SK-N-SH treated with all-trans-retinoic acid at 6 μM for 48 hours (cell line): ENCODE data around the gene TIAM1.

Experiments used
- ATAC-seq: fragments of 200-7000 bp; cut with Tn5 transposase; 3 replicates; pipeline ENCODE4 v1.9.1; 2020; ENCODE audit warnings: mild to moderate bottlenecking, moderate library complexity
- ARNTL ChIP-seq: fragments of 450-650 bp; formaldehyde crosslinking; IDR thresholded peaks from 2 replicates; pipeline ENCODE4 v1.5.0; 2020; ENCODE audit warnings: low read depth, mild to moderate bottlenecking, moderate library complexity, borderline replicate concordance
- BACH2 ChIP-seq: fragments of 250-450 bp; sonication (Bioruptor Pico); IDR thresholded peaks from 2 replicates; pipeline ENCODE4 v1.9.0; 2021; ENCODE audit warnings: mild to moderate bottlenecking, borderline replicate concordance
- CSDC2 ChIP-seq: fragments of 250-450 bp; sonication (Bioruptor Pico); IDR thresholded peaks from 2 replicates; pipeline ENCODE4 v1.5.0; 2020; ENCODE audit warnings: mild to moderate bottlenecking, moderate library complexity
- ESRRG ChIP-seq: fragments of 250-450 bp; sonication (Bioruptor Pico); IDR thresholded peaks from 2 replicates; pipeline ENCODE4 v1.6.1; 2021; ENCODE audit warnings: mild to moderate bottlenecking
- ISL1 ChIP-seq: fragments of 250-450 bp; sonication (Bioruptor Pico); IDR thresholded peaks from 2 replicates; pipeline ENCODE4 v2.1.2; 2022; ENCODE audit warnings: mild to moderate bottlenecking, moderate library complexity
- OSR1 ChIP-seq: fragments of 250-450 bp; sonication (Bioruptor Pico); IDR thresholded peaks from 2 replicates; pipeline ENCODE4 v1.8.0; 2022; ENCODE audit warnings: moderate library complexity, mild to moderate bottlenecking, inconsistent platforms
- SNAI2 ChIP-seq: fragments of 250-450 bp; sonication (Bioruptor Pico); IDR thresholded peaks from 2 replicates; pipeline ENCODE4 v1.5.0; 2020; ENCODE audit warnings: mild to moderate bottlenecking, moderate library complexity
- TOX ChIP-seq: fragments of 250-450 bp; sonication (Bioruptor Pico); IDR thresholded peaks from 2 replicates; pipeline ENCODE4 v1.8.0; 2021; ENCODE audit warnings: mild to moderate bottlenecking, moderate library complexity, borderline replicate concordance
- ZC3H10 ChIP-seq: fragments of 250-450 bp; sonication (Bioruptor Pico); IDR thresholded peaks from 2 replicates; pipeline ENCODE4 v1.5.1; 2021; ENCODE audit warnings: mild to moderate bottlenecking, moderate library complexity
- ZFP3 ChIP-seq: fragments of 250-450 bp; sonication (Bioruptor Pico); IDR thresholded peaks from 2 replicates; pipeline ENCODE4 v1.5.0; 2020; ENCODE audit warnings: mild to moderate bottlenecking, moderate library complexity
- ZNF565 ChIP-seq: fragments of 450-650 bp; formaldehyde crosslinking; conservative IDR thresholded peaks from 2 replicates; pipeline ENCODE4 v1.5.0; 2020; ENCODE audit warnings: low read depth, mild to moderate bottlenecking, moderate library complexity
- ZNF70 ChIP-seq: fragments of 450-650 bp; formaldehyde crosslinking; IDR thresholded peaks from 2 replicates; pipeline ENCODE4 v1.5.0; 2020; ENCODE audit warnings: mild to moderate bottlenecking, moderate library complexity
- ZNF8 ChIP-seq: fragments of 450-650 bp; formaldehyde crosslinking; IDR thresholded peaks from 2 replicates; pipeline ENCODE4 v1.5.0; 2020; ENCODE audit warnings: mild to moderate bottlenecking, moderate library complexity
- TF ChIP-seq, protein P1 (sequence below): fragments of 250-450 bp; sonication (Bioruptor Pico); IDR thresholded peaks from 2 replicates; pipeline ENCODE4 v1.5.0; 2020; ENCODE audit warnings: mild to moderate bottlenecking, moderate library complexity
- TF ChIP-seq, protein P2 (sequence below): fragments of 250-450 bp; sonication (Bioruptor Pico); IDR thresholded peaks from 2 replicates; pipeline ENCODE4 v1.5.1; 2020; ENCODE audit warnings: low read depth, mild to moderate bottlenecking, moderate library complexity
- TF ChIP-seq, protein P3 (sequence below): fragments of 250-450 bp; sonication (Bioruptor Pico); IDR thresholded peaks from 2 replicates; pipeline ENCODE4 v1.8.0; 2021; ENCODE audit warnings: low read depth, mild to moderate bottlenecking, moderate library complexity, borderline replicate concordance
- TF ChIP-seq, protein P4 (sequence below): fragments of 250-450 bp; sonication (Bioruptor Pico); IDR thresholded peaks from 2 replicates; pipeline ENCODE4 v1.5.1; 2021; ENCODE audit warnings: mild to moderate bottlenecking, moderate library complexity
- TF ChIP-seq, protein P5 (sequence below): fragments of 250-450 bp; sonication (Bioruptor Pico); IDR thresholded peaks from 2 replicates; pipeline ENCODE4 v1.8.0; 2020; ENCODE audit warnings: mild to moderate bottlenecking, moderate library complexity, borderline replicate concordance

The TIAM1 gene

DNA sequence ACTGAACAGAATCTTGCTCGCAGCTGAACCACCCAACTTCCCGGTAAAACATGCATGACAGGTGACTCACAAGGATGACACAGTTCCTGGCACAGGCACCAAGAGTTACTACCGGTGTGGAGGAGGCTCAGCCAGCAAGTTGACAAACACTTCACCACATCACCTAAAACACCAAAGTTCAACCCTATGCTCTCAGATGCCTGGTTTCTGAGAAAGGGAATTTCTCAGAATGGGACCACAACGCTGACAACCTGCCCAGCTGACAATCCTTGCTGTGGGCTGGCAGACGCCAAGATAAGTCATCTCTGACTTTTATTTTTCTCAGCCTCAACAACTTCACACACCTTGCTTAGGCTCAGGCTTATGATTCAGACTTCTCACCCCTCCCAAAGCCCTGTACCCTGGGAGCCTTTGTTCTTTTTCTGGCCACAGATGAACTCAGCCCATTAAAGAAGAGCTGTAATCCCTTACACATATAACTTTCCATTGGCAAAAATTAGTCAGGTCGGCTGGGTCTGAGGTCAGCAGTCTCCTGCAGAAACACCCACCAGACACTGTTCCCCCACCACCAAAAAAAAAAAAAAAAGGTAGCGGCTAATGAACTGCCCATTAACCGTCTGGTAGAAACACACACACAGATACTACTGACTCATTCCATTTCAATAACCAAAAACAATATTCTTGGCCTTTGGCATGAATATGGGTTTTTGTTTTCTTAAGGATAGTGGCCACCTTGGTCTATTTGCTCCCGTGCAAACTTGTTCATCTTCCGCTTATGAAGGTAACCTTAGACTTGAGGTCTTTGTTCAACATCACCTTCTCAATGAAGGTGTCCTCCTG is 10.8 kb upstream of the TIAM1 start:
- TF ChIP-seq ARNTL (CRISPR knock-in tag), result no peak
- TF ChIP-seq TOX (CRISPR knock-in tag), result no peak
- TF ChIP-seq, protein P1, sequence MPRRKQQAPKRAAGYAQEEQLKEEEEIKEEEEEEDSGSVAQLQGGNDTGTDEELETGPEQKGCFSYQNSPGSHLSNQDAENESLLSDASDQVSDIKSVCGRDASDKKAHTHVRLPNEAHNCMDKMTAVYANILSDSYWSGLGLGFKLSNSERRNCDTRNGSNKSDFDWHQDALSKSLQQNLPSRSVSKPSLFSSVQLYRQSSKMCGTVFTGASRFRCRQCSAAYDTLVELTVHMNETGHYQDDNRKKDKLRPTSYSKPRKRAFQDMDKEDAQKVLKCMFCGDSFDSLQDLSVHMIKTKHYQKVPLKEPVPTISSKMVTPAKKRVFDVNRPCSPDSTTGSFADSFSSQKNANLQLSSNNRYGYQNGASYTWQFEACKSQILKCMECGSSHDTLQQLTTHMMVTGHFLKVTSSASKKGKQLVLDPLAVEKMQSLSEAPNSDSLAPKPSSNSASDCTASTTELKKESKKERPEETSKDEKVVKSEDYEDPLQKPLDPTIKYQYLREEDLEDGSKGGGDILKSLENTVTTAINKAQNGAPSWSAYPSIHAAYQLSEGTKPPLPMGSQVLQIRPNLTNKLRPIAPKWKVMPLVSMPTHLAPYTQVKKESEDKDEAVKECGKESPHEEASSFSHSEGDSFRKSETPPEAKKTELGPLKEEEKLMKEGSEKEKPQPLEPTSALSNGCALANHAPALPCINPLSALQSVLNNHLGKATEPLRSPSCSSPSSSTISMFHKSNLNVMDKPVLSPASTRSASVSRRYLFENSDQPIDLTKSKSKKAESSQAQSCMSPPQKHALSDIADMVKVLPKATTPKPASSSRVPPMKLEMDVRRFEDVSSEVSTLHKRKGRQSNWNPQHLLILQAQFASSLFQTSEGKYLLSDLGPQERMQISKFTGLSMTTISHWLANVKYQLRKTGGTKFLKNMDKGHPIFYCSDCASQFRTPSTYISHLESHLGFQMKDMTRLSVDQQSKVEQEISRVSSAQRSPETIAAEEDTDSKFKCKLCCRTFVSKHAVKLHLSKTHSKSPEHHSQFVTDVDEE, result no peak
- TF ChIP-seq CSDC2 (CRISPR knock-in tag), result no peak
- no peak for TF ChIP-seq BACH2 (CRISPR knock-in tag)
- no peak for TF ChIP-seq ESRRG

DNA sequence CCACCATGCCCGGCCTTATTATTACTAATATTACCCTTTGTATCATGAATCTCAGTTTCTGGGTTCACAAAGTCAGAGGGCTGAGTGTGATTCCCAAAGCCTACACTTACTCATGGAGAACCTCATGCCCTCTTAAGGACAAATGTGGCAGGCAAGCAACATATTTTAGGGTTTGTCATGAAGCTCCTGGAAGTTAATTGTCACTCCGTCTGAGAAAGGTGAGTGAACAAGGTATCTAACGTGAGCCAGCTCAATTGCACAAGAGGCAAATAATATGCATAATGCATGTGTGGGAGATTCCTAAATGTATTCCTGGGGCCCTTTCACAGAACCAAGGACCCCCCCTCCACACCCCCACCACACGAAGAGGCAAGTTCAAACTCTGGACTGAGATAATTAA is 10.1 kb upstream of the TIAM1 start:
- TF ChIP-seq, protein P2, sequence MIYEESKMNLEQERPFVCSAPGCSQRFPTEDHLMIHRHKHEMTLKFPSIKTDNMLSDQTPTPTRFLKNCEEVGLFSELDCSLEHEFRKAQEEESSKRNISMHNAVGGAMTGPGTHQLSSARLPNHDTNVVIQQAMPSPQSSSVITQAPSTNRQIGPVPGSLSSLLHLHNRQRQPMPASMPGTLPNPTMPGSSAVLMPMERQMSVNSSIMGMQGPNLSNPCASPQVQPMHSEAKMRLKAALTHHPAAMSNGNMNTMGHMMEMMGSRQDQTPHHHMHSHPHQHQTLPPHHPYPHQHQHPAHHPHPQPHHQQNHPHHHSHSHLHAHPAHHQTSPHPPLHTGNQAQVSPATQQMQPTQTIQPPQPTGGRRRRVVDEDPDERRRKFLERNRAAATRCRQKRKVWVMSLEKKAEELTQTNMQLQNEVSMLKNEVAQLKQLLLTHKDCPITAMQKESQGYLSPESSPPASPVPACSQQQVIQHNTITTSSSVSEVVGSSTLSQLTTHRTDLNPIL (CRISPR knock-in tag), result no peak
- TF ChIP-seq ZC3H10 (no peak), TOX (CRISPR knock-in tag) (no peak)
- ATAC-seq, result no peak

More for the DNA sequence above, 10.8 kb upstream of the TIAM1 start:
- ATAC-seq, result peak; percentile 76

DNA sequence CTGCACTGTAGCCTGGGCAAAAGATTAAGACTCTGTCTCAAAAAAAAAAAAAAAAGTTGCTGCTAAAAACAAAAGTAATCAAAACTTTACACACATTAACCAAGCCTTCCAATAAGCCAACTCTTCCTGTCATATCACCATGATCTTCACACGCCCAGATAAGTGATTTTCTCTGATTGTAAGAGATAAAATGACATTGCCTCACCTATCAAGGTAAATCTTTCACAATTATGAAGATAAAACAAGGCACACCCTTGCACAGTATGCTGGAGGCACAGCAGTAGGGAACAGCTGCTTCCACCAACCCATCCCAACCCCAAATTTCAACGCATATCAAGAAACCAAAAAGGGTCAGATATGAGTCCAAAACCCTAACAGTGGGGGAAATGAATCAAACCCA is 8.8 kb upstream of the TIAM1 start:
- TF ChIP-seq ZFP3 (CRISPR knock-in tag) (no peak), SNAI2 (no peak), ZNF8 (no peak), ZNF70 (CRISPR knock-in tag) (no peak), ZC3H10 (no peak), ESRRG (no peak), TOX (CRISPR knock-in tag) (no peak), CSDC2 (CRISPR knock-in tag) (no peak), ISL1 (CRISPR knock-in tag) (no peak), ZNF565 (CRISPR knock-in tag) (no peak), OSR1 (CRISPR knock-in tag) (no peak)
- TF ChIP-seq, protein P3, sequence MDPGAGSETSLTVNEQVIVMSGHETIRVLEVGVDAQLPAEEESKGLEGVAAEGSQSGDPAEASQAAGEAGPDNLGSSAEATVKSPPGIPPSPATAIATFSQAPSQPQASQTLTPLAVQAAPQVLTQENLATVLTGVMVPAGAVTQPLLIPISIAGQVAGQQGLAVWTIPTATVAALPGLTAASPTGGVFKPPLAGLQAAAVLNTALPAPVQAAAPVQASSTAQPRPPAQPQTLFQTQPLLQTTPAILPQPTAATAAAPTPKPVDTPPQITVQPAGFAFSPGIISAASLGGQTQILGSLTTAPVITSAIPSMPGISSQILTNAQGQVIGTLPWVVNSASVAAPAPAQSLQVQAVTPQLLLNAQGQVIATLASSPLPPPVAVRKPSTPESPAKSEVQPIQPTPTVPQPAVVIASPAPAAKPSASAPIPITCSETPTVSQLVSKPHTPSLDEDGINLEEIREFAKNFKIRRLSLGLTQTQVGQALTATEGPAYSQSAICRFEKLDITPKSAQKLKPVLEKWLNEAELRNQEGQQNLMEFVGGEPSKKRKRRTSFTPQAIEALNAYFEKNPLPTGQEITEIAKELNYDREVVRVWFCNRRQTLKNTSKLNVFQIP (CRISPR knock-in tag), result no peak
- TF ChIP-seq, protein P4, sequence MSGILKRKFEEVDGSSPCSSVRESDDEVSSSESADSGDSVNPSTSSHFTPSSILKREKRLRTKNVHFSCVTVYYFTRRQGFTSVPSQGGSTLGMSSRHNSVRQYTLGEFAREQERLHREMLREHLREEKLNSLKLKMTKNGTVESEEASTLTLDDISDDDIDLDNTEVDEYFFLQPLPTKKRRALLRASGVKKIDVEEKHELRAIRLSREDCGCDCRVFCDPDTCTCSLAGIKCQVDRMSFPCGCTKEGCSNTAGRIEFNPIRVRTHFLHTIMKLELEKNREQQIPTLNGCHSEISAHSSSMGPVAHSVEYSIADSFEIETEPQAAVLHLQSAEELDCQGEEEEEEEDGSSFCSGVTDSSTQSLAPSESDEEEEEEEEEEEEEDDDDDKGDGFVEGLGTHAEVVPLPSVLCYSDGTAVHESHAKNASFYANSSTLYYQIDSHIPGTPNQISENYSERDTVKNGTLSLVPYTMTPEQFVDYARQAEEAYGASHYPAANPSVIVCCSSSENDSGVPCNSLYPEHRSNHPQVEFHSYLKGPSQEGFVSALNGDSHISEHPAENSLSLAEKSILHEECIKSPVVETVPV, result no peak
- TF ChIP-seq, protein P2 (CRISPR knock-in tag), result no peak
- TF ChIP-seq, protein P5, sequence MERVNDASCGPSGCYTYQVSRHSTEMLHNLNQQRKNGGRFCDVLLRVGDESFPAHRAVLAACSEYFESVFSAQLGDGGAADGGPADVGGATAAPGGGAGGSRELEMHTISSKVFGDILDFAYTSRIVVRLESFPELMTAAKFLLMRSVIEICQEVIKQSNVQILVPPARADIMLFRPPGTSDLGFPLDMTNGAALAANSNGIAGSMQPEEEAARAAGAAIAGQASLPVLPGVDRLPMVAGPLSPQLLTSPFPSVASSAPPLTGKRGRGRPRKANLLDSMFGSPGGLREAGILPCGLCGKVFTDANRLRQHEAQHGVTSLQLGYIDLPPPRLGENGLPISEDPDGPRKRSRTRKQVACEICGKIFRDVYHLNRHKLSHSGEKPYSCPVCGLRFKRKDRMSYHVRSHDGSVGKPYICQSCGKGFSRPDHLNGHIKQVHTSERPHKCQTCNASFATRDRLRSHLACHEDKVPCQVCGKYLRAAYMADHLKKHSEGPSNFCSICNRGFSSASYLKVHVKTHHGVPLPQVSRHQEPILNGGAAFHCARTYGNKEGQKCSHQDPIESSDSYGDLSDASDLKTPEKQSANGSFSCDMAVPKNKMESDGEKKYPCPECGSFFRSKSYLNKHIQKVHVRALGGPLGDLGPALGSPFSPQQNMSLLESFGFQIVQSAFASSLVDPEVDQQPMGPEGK (CRISPR knock-in tag), result no peak
- ATAC-seq, result no peak
